ENCODE measurements around the gene GSTM2. TPM values are rescaled to one million over a fixed set of nuclear protein-coding genes. Genes with fewer than 3 reads are reported as not detected.
A peak's percentile ranks its signal among the peaks of the same experiment; 100 is the strongest.
"Not testable (repeated sequence)": the region's sequence is repeated elsewhere in the genome, so short reads cannot be mapped to it uniquely, and the experiment has no call there.

The GSTM2 gene
- total and polyA plus RNA-seq, 2 experiments from 2014 or later: 78.5 to 117 TPM

DNA sequence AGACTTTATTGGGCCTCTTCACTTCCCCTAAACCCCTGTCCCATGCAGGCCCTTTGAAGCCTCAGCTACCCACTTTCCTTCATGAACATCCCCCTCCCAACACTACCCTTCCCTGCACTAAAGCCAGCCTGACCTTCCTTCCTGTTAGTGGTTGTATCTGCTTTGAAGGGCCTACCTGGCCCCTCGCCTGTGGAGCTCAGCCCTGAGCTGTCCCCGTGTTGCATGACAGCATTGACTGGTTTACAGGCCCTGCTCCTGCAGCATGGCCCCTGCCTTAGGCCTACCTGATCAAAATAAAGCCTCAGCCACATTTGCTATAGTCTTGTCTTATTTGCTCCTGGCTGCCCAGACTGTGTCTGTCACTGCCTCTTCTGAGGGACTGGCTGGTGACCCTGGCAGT, 6.5 kb upstream of the GSTM2 start:
- TF ChIP-seq, protein P1, sequence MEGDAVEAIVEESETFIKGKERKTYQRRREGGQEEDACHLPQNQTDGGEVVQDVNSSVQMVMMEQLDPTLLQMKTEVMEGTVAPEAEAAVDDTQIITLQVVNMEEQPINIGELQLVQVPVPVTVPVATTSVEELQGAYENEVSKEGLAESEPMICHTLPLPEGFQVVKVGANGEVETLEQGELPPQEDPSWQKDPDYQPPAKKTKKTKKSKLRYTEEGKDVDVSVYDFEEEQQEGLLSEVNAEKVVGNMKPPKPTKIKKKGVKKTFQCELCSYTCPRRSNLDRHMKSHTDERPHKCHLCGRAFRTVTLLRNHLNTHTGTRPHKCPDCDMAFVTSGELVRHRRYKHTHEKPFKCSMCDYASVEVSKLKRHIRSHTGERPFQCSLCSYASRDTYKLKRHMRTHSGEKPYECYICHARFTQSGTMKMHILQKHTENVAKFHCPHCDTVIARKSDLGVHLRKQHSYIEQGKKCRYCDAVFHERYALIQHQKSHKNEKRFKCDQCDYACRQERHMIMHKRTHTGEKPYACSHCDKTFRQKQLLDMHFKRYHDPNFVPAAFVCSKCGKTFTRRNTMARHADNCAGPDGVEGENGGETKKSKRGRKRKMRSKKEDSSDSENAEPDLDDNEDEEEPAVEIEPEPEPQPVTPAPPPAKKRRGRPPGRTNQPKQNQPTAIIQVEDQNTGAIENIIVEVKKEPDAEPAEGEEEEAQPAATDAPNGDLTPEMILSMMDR (IDR thresholded peaks at IDR 0.05; ENCODE audit: low read depth, low read length): no peak
- H3K4me1 ChIP-seq (ENCODE audit: low read depth): no peaks in the 10 kb centered on the region
- H3K4me3 ChIP-seq: no peak overlapping the region
- no peak overlapping the region for H3K27ac ChIP-seq
- DNase-seq (ENCODE audit: low read depth in 1 of 2, low spot score in 1 of 2): no peak
- peaks cover 5% of the 10 kb centered on the region for H3K36me3 ChIP-seq
- no peaks in the 10 kb centered on the region for H3K27me3 ChIP-seq
- H3K9me3 ChIP-seq (ENCODE audit: low read depth): no peaks in the 10 kb centered on the region

DNA sequence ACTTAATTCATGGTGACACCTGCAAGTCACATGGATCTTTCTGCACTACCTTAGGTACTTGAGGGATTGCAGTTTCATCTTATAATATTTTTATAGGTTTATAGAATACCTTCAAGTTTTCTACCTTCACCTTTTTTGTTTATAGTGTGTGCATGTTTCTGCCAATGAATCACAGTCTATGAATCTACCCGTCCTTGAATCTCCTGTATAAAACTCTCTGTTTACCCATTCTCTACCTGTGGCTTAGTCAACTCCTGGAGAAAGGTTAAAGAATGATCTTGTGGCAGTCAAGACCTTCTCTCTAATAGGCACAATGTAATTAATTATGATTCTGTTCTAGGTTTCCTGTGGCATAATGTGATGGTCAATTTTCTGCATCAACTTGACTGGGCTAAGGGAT, 3.2 kb upstream of the GSTM2 start:
- TF ChIP-seq, protein P1 (IDR thresholded peaks at IDR 0.05; ENCODE audit: low read depth, low read length): no peak
- Histone ChIP-seq H3K36me3 (peaks cover 5% of the 10 kb centered on the region), H3K27ac (no peak overlapping the region), H3K4me3 (no peak overlapping the region), H3K27me3 (no peaks in the 10 kb centered on the region), H3K4me1 (ENCODE audit: low read depth) (no peaks in the 10 kb centered on the region), H3K9me3 (ENCODE audit: low read depth) (no peaks in the 10 kb centered on the region)
- DNase-seq (ENCODE audit: low read depth in 1 of 2, low spot score in 1 of 2): no peak

DNA sequence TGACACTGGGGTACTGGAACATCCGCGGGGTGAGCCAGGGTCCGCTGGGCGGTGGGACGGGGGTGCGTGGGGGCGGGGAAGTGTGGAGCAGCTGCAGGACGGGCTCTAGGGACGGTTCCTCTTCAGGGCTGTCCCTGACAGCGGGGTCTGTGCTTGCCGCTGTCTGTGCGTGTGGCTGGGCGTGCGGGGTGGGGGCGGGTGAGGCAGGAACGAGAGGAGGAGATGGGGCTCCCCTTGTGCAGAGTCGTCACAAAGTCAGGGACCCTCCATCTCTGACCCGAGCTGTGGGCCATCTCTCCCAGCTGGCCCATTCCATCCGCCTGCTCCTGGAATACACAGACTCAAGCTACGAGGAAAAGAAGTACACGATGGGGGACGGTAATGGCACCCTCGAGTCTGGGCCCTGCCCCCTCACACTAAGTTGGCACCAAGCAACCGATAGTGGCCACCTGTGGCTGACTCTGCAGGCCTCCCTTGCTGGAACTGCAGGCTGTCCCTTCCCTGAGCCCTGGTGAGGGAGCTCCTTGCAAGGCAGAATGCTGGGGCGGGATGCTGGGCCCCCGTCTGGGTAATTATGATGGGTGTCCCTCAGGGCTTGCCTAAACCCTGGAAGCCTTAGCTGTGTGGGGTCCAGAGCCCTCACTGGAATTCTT, 392 bp downstream of the GSTM2 start:
- H3K36me3 ChIP-seq: no peaks in the 10 kb centered on the region
- no peak overlapping the region for H3K27ac ChIP-seq
- TF ChIP-seq, protein P1 (IDR thresholded peaks at IDR 0.05; ENCODE audit: low read depth, low read length): no peak
- DNase-seq (ENCODE audit: low read depth in 1 of 2, low spot score in 1 of 2): no peak
- no peaks in the 10 kb centered on the region for H3K4me1 ChIP-seq (ENCODE audit: low read depth)
- no peaks in the 10 kb centered on the region for H3K9me3 ChIP-seq (ENCODE audit: low read depth)
- no peaks in the 10 kb centered on the region for H3K27me3 ChIP-seq
- H3K4me3 ChIP-seq: peak overlapping the region; percentile 49

DNA sequence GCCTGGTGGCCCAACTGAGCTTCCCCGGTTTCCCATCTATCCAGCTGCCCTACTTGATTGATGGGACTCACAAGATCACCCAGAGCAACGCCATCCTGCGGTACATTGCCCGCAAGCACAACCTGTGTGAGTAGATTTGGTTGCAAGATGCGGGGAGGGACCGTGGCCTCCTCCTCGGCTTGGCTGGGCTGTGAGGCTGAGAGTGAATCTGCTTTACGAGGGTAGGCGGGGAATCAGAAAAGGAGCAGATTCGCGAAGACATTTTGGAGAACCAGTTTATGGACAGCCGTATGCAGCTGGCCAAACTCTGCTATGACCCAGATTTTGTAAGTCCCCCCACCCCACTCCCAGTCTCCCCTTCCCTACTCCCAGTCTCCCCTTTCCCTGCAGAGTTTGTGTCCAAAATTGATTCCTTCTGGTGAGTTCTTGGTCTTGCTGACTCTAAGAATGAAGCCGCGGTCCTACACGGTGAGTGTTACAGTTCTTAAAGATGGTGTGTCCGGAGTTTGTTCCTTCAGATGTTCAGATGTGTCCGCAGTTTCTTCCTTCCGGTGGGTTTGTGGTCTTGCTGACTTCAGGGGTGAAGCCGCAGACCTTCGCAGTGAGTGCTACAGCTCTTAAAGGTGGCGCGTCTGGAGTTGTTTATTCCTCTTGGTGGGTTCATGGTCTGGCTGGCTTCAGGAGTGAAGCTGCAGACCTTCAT, 1.5 kb downstream of the GSTM2 start:
- TF ChIP-seq, protein P1 (IDR thresholded peaks at IDR 0.05; ENCODE audit: low read depth, low read length): no peak
- Histone ChIP-seq H3K4me1 (ENCODE audit: low read depth) (no peaks in the 10 kb centered on the region), H3K36me3 (no peaks in the 10 kb centered on the region), H3K9me3 (ENCODE audit: low read depth) (no peaks in the 10 kb centered on the region), H3K4me3 (no peak overlapping the region), H3K27me3 (no peaks in the 10 kb centered on the region), H3K27ac (no peak overlapping the region)
- no peak for DNase-seq (ENCODE audit: low read depth in 1 of 2, low spot score in 1 of 2)

DNA sequence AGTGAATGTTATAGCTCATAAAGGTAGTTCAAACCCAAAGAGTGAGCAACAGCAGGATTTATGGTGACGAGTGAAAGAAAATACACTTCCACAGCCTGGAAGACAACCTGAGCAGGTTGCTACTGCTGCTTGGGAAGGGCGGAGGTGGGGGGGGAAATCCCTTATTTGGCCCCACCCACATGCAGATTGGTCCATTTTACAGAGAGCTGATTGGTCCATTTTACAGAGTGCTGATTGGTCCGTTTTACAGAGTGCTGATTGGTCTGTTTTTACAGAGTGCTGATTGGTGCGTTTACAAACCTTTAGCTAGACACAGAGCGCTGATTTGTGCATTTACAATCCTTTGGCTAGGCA, 2.1 kb downstream of the GSTM2 start:
- not testable (repeated sequence) for H3K36me3 ChIP-seq; H3K4me3 ChIP-seq; H3K27ac ChIP-seq; DNase-seq (ENCODE audit: low read depth in 1 of 2, low spot score in 1 of 2); H3K4me1 ChIP-seq (ENCODE audit: low read depth); H3K9me3 ChIP-seq (ENCODE audit: low read depth); H3K27me3 ChIP-seq

DNA sequence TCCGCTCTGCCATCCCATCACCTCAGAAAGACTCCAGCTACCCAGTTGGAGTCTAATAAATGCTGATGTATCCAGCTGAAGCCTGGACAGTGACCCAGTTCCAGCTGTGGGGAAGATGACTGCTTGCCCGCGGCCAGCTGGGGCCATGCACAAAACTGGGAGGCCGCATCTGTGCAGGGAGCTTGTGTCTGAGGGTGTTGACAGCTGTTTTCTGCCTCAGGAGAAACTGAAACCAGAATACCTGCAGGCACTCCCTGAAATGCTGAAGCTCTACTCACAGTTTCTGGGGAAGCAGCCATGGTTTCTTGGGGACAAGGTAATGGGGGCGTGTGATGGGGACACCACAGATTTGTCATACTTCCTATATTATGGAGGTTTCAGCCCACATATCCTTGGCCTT, 3.2 kb downstream of the GSTM2 start:
- no peaks in the 10 kb centered on the region for H3K4me1 ChIP-seq (ENCODE audit: low read depth)
- DNase-seq (ENCODE audit: low read depth in 1 of 2, low spot score in 1 of 2): no peak
- no peak overlapping the region for H3K27ac ChIP-seq
- H3K4me3 ChIP-seq: no peak overlapping the region
- no peaks in the 10 kb centered on the region for H3K9me3 ChIP-seq (ENCODE audit: low read depth)
- no peaks in the 10 kb centered on the region for H3K36me3 ChIP-seq
- no peaks in the 10 kb centered on the region for H3K27me3 ChIP-seq
- TF ChIP-seq, protein P1 (IDR thresholded peaks at IDR 0.05; ENCODE audit: low read depth, low read length): no peak

DNA sequence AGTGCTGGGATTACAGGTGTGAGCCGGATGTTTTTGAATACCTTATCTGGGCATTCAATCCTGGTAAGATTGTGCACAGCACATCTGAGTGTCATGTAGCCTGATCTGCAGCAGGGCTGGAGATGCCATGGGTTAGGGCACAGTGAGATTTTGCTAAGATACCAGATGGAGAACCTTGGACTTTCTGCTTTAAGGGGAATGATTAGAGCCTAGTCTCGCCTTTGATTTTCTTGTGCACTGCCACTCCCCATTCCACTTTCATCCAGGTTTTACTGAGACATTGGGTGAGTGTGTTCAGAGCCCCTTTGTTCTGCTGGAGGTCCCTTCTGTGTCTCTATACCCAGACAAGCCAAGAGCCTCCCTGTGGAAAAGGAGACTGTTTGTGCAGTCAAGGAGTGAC, 6.0 kb downstream of the GSTM2 start:
- not testable (repeated sequence) for H3K4me1 ChIP-seq (ENCODE audit: low read depth); H3K36me3 ChIP-seq; H3K9me3 ChIP-seq (ENCODE audit: low read depth); DNase-seq (ENCODE audit: low read depth in 1 of 2, low spot score in 1 of 2); H3K27ac ChIP-seq; H3K4me3 ChIP-seq; H3K27me3 ChIP-seq

DNA sequence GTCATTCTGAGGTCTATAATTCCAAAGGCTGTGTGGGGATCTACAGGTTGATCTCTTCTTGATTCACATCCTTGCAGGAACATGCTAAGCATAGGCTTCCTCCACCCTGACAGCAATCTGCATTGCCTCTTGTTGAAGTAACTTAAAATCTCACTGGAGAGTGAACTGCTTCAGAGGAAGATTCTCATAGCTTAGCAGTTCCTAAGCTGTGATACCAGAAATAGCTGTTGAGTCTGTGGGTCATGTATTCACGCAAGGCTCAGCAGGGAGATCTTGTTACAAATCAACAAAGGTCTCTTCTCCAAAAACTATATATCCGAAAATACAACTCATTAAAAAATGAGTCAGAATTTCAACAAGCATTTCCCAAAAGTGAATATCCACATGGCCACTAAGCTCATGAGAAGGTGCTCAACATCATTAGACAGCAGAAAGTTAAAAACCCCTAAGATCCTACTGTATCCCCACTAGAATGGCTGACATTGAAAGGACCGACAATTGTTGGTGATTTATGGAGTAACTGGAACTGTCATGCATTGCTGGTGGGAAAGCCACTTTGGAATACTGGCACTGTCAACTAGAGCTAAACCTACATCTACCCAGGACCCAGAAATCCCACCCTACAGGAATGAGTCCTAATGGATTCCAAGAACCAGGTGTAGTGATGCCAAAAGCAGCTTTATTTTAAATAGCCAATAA, 9.0 kb downstream of the GSTM2 start:
- H3K9me3 ChIP-seq (ENCODE audit: low read depth); DNase-seq (ENCODE audit: low read depth in 1 of 2, low spot score in 1 of 2); H3K36me3 ChIP-seq; H3K4me3 ChIP-seq; H3K27me3 ChIP-seq; H3K27ac ChIP-seq; H3K4me1 ChIP-seq (ENCODE audit: low read depth): not testable (repeated sequence)
